GM23248 (cell line): ENCODE measurements around the gene ANKRD17. TPM values are rescaled to one million over a fixed set of nuclear protein-coding genes. Genes with fewer than 3 reads are reported as not detected.

Source experiments
- DNase-seq: peaks from one replicate; pipeline ENCODE4 v3.0.0-alpha.2; 2015
- H2AFZ ChIP-seq: fragments of 200-600 bp; sonication (generic); 2 replicates; pipeline ENCODE4 v1.6.1; 2016; ENCODE audit warnings: antibody characterized with exemption
- H3F3A ChIP-seq: fragments of 200-600 bp; sonication (generic); 2 replicates; pipeline ENCODE4 v1.6.1; 2016; ENCODE audit warnings: mild to moderate bottlenecking, antibody characterized with exemption, mixed run types; ENCODE audit not compliant: insufficient read depth
- H3K27ac ChIP-seq: fragments of 200-600 bp; sonication (generic); 2 replicates; pipeline ENCODE4 v1.5.1; 2016; ENCODE audit warnings: mild to moderate bottlenecking
- H3K27me3 ChIP-seq: fragments of 200-600 bp; sonication (generic); replicated peaks from 2 replicates; pipeline ENCODE4 v1.6.1; 2016; ENCODE audit warnings: mild to moderate bottlenecking; ENCODE audit not compliant: insufficient read depth
- H3K36me3 ChIP-seq: fragments of 200-600 bp; sonication (generic); 2 replicates; pipeline ENCODE4 v1.6.1; 2016; ENCODE audit warnings: low read depth, mild to moderate bottlenecking
- H3K4me1 ChIP-seq: fragments of 200-600 bp; sonication (generic); 2 replicates; pipeline ENCODE4 v1.6.1; 2016; ENCODE audit warnings: mild to moderate bottlenecking; ENCODE audit not compliant: insufficient read depth
- H3K4me2 ChIP-seq: fragments of 200-600 bp; sonication (generic); one replicate; pipeline ENCODE4 v1.6.1; 2016; ENCODE audit warnings: mild to moderate bottlenecking; ENCODE audit not compliant: unreplicated experiment
- H3K4me3 ChIP-seq: fragments of 200-600 bp; sonication (generic); 2 replicates; pipeline ENCODE4 v1.5.1; 2016; ENCODE audit warnings: mild to moderate bottlenecking
- H3K79me2 ChIP-seq: fragments of 200-600 bp; sonication (generic); 2 replicates; pipeline ENCODE4 v1.6.1; 2016; ENCODE audit warnings: mild to moderate bottlenecking; ENCODE audit not compliant: insufficient read depth
- H3K9ac ChIP-seq: fragments of 200-600 bp; sonication (generic); 2 replicates; pipeline ENCODE4 v1.6.1; 2016; ENCODE audit warnings: mild to moderate bottlenecking
- H3K9me2 ChIP-seq: fragments of 200-600 bp; sonication (generic); 2 replicates; pipeline ENCODE4 v1.6.1; 2016; ENCODE audit warnings: mixed run types, mild to moderate bottlenecking, moderate library complexity; ENCODE audit not compliant: insufficient read depth
- H3K9me3 ChIP-seq: fragments of 200-600 bp; sonication (generic); one replicate; pipeline ENCODE4 v1.6.1; 2017; ENCODE audit warnings: low read depth
- H4K20me1 ChIP-seq: fragments of 200-600 bp; sonication (generic); 2 replicates; pipeline ENCODE4 v1.6.0; 2016; ENCODE audit not compliant: insufficient read depth
- EZH2 ChIP-seq: fragments of 200-600 bp; sonication (generic); IDR thresholded peaks from 2 replicates; pipeline ENCODE4 v1.6.1; 2018; ENCODE audit warnings: antibody characterized with exemption, mild to moderate bottlenecking; ENCODE audit not compliant: insufficient read depth, poor library complexity, severe bottlenecking
- EZH2phosphoT487 ChIP-seq: fragments of 200-600 bp; sonication (generic); IDR thresholded peaks from 2 replicates; pipeline ENCODE4 v1.6.1; 2018; ENCODE audit warnings: antibody characterized with exemption, moderate library complexity, mild to moderate bottlenecking, low read depth; ENCODE audit not compliant: insufficient read depth
- WGBS, 2 experiments: methylation state at CpG; one replicate each; pipeline ENCODE4 v1.1.6; 2015 to 2017; ENCODE audit warnings: low lambda C conversion rate in 2 of 2, low coverage in 1 of 2; ENCODE audit errors: missing lambda C conversion rate in 2 of 2; 5-methylcytosine and 5-hydroxymethylcytosine counted together
- in situ Hi-C: fragments of 300-500 bp; cut with MboI; formaldehyde crosslinking; loops from 2 replicates; pipeline ENCODE4 v1.15.0; 2020
- polyA plus RNA-seq: library from polyadenylated mRNA; unstranded; fragments of >200 nt; fragmentation: Nextera tagmentation; extraction: Ambion mirVana; gene quantifications from 2 replicates; pipeline ENCODE4 v1.2.1, GENCODE V29; 2016
- total RNA-seq: library from RNA; depleted of rRNA; stranded (reverse); fragments of >200 nt; shearing (Covaris generic); gene quantifications from 2 replicates; pipeline ENCODE4 v1.2.3, GENCODE V29; 2014

The ANKRD17 gene
- total and polyA plus RNA-seq, 2 experiments from 2014 or later, result 22.7 to 34.8 TPM

- WGBS, 2 experiments, result 98 to 100% methylated on average over 3 of the region's 3 CpGs
- H3F3A ChIP-seq, result peaks cover 24% of the 10 kb centered on the region
- no peaks in the 10 kb centered on the region for H3K36me3 ChIP-seq
- in situ Hi-C loops, result no loop called here
- peaks cover 32% of the 10 kb centered on the region for H3K4me1 ChIP-seq
- H2AFZ ChIP-seq, result no peak overlapping the region
- H3K9me3 ChIP-seq, result no peaks in the 10 kb centered on the region
- no peak overlapping the region for H3K9ac ChIP-seq
- H3K4me2 ChIP-seq, result no peak overlapping the region
- H3K27ac ChIP-seq, result no peak overlapping the region
- H4K20me1 ChIP-seq, result no peaks in the 10 kb centered on the region
- DNase-seq, result no peak
- TF ChIP-seq EZH2phosphoT487 (no peak), EZH2 (no peak)
- H3K9me2 ChIP-seq, result no peaks in the 10 kb centered on the region
- peaks cover 100% of the 10 kb centered on the region for H3K79me2 ChIP-seq
- H3K4me3 ChIP-seq, result no peak overlapping the region
- H3K27me3 ChIP-seq, result no peaks in the 10 kb centered on the region
These were observed 33.7 kb downstream of the ANKRD17 start for GRCh38 chr4:73224886-73225285.

DNA sequence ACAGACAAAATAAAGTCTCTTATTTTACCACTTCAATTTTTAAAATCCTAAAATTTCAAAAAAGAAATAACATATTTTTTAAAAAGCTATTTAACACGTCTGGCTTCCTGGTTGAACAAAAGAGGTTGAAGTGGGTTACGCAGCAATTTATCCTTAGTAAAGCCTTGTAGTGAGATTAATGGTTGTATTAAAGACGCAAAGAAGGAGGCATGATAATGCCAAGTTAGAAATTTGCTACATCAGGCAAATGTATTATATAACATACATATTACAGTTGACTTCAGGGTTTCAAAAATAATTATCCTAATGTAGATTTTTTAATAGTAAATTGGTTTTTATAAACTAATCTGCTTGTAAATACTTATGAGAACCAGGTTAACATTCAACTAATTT is 35.3 kb downstream of the ANKRD17 start:
- Histone ChIP-seq H3K4me3 (peak overlapping the region; percentile 91), H3K27me3 (no peaks in the 10 kb centered on the region), H3K79me2 (peaks cover 100% of the 10 kb centered on the region), H3K9me3 (no peaks in the 10 kb centered on the region), H3K9me2 (no peaks in the 10 kb centered on the region), H3K4me1 (peaks cover 32% of the 10 kb centered on the region), H2AFZ (peak overlapping the region; percentile 48; the same call in 1 of the 2 replicates), H4K20me1 (no peaks in the 10 kb centered on the region), H3K27ac (peak overlapping the region; percentile 89), H3K36me3 (no peaks in the 10 kb centered on the region), H3K9ac (peak overlapping the region; percentile 88), H3K4me2 (peak overlapping the region; percentile 96), H3F3A (peaks cover 24% of the 10 kb centered on the region)
- in situ Hi-C loops, result no loop called here
- TF ChIP-seq EZH2, result no peak
- TF ChIP-seq EZH2phosphoT487, result no peak
- DNase-seq, result no peak
- 7 to 8% methylated on average over 3 of the region's 3 CpGs for WGBS, 2 experiments

GRCh38 chr4:73222466-73223257 is 35.9 kb downstream of the ANKRD17 start:
- in situ Hi-C loops, result no loop called here
- 17 to 20% methylated on average over 6 of the region's 6 CpGs for WGBS, 2 experiments

DNA sequence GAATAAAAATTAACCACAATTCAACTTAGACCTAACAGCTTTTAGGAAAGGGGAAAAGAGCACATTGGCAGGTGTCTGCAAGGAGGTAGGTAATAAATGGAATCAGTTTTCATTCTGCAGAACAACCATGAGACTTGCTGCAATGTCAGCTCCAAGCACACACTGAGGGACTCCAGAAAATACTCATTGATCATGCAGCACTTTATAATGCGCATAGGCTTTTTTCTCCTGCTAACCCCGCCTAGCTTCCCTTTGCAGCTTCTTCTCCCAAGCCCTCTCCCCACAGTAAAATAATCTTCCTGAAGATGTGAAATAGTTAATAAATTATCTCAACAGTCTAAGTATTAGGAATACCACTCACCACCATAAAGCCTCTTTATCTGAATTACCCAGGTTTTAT is 36.9 kb downstream of the ANKRD17 start:
- peaks cover 32% of the 10 kb centered on the region for H3K4me1 ChIP-seq
- DNase-seq, result peak; percentile 19
- no peak for TF ChIP-seq EZH2phosphoT487
- TF ChIP-seq EZH2, result no peak
- no peaks in the 10 kb centered on the region for H3K9me2 ChIP-seq
- peak overlapping the region; percentile 88 for H3K9ac ChIP-seq
- in situ Hi-C loops, result no loop called here
- H3K27ac ChIP-seq, result peak overlapping the region; percentile 89
- no peaks in the 10 kb centered on the region for H3K36me3 ChIP-seq
- no peak overlapping the region for H2AFZ ChIP-seq
- peaks cover 24% of the 10 kb centered on the region for H3F3A ChIP-seq
- H3K79me2 ChIP-seq, result peaks cover 100% of the 10 kb centered on the region
- peaks cover 3% of the 10 kb centered on the region; the same call in 1 of the 2 replicates for H4K20me1 ChIP-seq
- no peaks in the 10 kb centered on the region for H3K9me3 ChIP-seq
- WGBS, 2 experiments, result 92 to 93% methylated on average over 2 of the region's 2 CpGs
- H3K4me2 ChIP-seq, result peak overlapping the region; percentile 96
- H3K27me3 ChIP-seq, result no peaks in the 10 kb centered on the region
- H3K4me3 ChIP-seq, result peak overlapping the region; percentile 91

More at GRCh38 chr4:73222466-73223257, 35.9 kb downstream of the ANKRD17 start:
- TF ChIP-seq EZH2phosphoT487, result no peak
- Histone ChIP-seq H3K4me2 (peak overlapping the region; percentile 96), H3K27me3 (no peaks in the 10 kb centered on the region), H2AFZ (peak overlapping the region; percentile 86), H3K9me2 (no peaks in the 10 kb centered on the region), H3K79me2 (peaks cover 100% of the 10 kb centered on the region), H3K27ac (peak overlapping the region; percentile 89), H3K9me3 (no peaks in the 10 kb centered on the region), H3F3A (peaks cover 24% of the 10 kb centered on the region), H3K4me3 (peak overlapping the region; percentile 91), H3K36me3 (no peaks in the 10 kb centered on the region), H3K9ac (peak overlapping the region; percentile 88), H4K20me1 (peaks cover 2% of the 10 kb centered on the region; the same call in 1 of the 2 replicates), H3K4me1 (peaks cover 32% of the 10 kb centered on the region)
- peak; percentile 96 for DNase-seq
